GM23338 (cell line): ENCODE measurements around the gene RGL2. TPM values are rescaled to one million over a fixed set of nuclear protein-coding genes. Genes with fewer than 3 reads are reported as not detected.

Experiments used
- ATAC-seq: fragments of 200-7000 bp; cut with Tn5 transposase; 3 replicates; pipeline ENCODE4 v1.9.1; 2020
- DNase-seq: peaks from one replicate; pipeline ENCODE4 v3.0.0-alpha.2; 2015; ENCODE audit warnings: low spot score
- H2AFZ ChIP-seq: fragments of 200-600 bp; sonication (generic); 2 replicates; pipeline ENCODE4 v1.8.0; 2016; ENCODE audit warnings: antibody characterized with exemption, mild to moderate bottlenecking, moderate library complexity
- H3F3A ChIP-seq: fragments of 200-600 bp; sonication (generic); replicated peaks from 2 replicates; pipeline ENCODE4 v1.8.0; 2017; ENCODE audit warnings: antibody characterized with exemption, mixed run types, low read depth
- H3K27ac ChIP-seq: fragments of 200-600 bp; sonication (generic); 2 replicates; pipeline ENCODE4 v1.6.1; 2016; ENCODE audit warnings: low read depth
- H3K27me3 ChIP-seq: fragments of 200-600 bp; sonication (generic); 2 replicates; pipeline ENCODE4 v1.8.0; 2016; ENCODE audit warnings: mild to moderate bottlenecking, mixed run types, moderate library complexity; ENCODE audit not compliant: insufficient read depth
- H3K36me3 ChIP-seq: fragments of 200-600 bp; sonication (generic); 2 replicates; pipeline ENCODE4 v1.8.0; 2016; ENCODE audit warnings: mild to moderate bottlenecking; ENCODE audit not compliant: insufficient read depth
- H3K4me1 ChIP-seq: fragments of 200-600 bp; sonication (generic); 2 replicates; pipeline ENCODE4 v1.8.0; 2016; ENCODE audit warnings: mild to moderate bottlenecking, moderate library complexity; ENCODE audit not compliant: insufficient read depth
- H3K4me2 ChIP-seq: fragments of 200-600 bp; sonication (generic); 2 replicates; pipeline ENCODE4 v1.7.1; 2017; ENCODE audit warnings: mixed run types
- H3K4me3 ChIP-seq: fragments of 200-600 bp; sonication (generic); 2 replicates; pipeline ENCODE4 v1.6.1; 2016; ENCODE audit warnings: mixed run types
- H3K79me2 ChIP-seq: fragments of 200-600 bp; sonication (generic); replicated peaks from 2 replicates; pipeline ENCODE4 v1.8.0; 2017; ENCODE audit warnings: mild to moderate bottlenecking; ENCODE audit not compliant: insufficient read depth
- H3K9me2 ChIP-seq: fragments of 200-600 bp; sonication (generic); 2 replicates; pipeline ENCODE4 v1.8.0; 2017; ENCODE audit not compliant: insufficient read depth
- H4K20me1 ChIP-seq: fragments of 200-600 bp; sonication (generic); replicated peaks from 2 replicates; pipeline ENCODE4 v1.8.0; 2017; ENCODE audit warnings: mild to moderate bottlenecking; ENCODE audit not compliant: insufficient read depth
- H3K27ac Mint-ChIP-seq: 2 replicates; pipeline ENCODE4 v1.8.0; 2020; ENCODE audit warnings: inconsistent platforms, mild to moderate bottlenecking, moderate library complexity, mixed read lengths
- H3K27me3 Mint-ChIP-seq: 3 replicates; pipeline ENCODE4 v1.8.0; 2022; ENCODE audit warnings: low read depth, mild to moderate bottlenecking, moderate library complexity, mixed read lengths, inconsistent platforms; ENCODE audit not compliant: insufficient read depth, poor library complexity
- H3K36me3 Mint-ChIP-seq: 3 replicates; pipeline ENCODE4 v1.8.0; 2021; ENCODE audit warnings: low read depth, mild to moderate bottlenecking, inconsistent platforms, moderate library complexity, mixed read lengths
- H3K4me1 Mint-ChIP-seq: 3 replicates; pipeline ENCODE4 v1.8.0; 2020; ENCODE audit warnings: mild to moderate bottlenecking, inconsistent platforms, mixed read lengths
- H3K4me3 Mint-ChIP-seq: 3 replicates; pipeline ENCODE4 v1.8.0; 2021; ENCODE audit warnings: moderate library complexity, mild to moderate bottlenecking, inconsistent platforms, mixed read lengths
- H3K9me3 Mint-ChIP-seq: 3 replicates; pipeline ENCODE4 v1.8.0; 2020; ENCODE audit warnings: moderate library complexity, mild to moderate bottlenecking, inconsistent platforms, mixed read lengths
- CREB1 ChIP-seq: fragments of 250-450 bp; sonication (Bioruptor Pico); IDR thresholded peaks from 2 replicates; pipeline ENCODE4 v1.5.0; 2020; ENCODE audit warnings: low read depth, mild to moderate bottlenecking, moderate library complexity
- EZH2phosphoT487 ChIP-seq: fragments of 200-600 bp; sonication (generic); IDR thresholded peaks from one replicate; pipeline ENCODE4 v1.8.1; 2018; ENCODE audit warnings: antibody characterized with exemption; ENCODE audit not compliant: unreplicated experiment
- JUNB ChIP-seq: IDR thresholded peaks from one replicate; pipeline ENCODE4 v1.6.1; 2016; ENCODE audit warnings: antibody characterized with exemption; ENCODE audit not compliant: unreplicated experiment
- POLR2AphosphoS5 ChIP-seq: IDR thresholded peaks from 2 replicates; pipeline ENCODE4 v1.6.1; 2016; ENCODE audit warnings: antibody characterized with exemption, low read depth
- STAT1 ChIP-seq: IDR thresholded peaks from one replicate; pipeline ENCODE4 v1.6.1; 2016; ENCODE audit warnings: antibody characterized with exemption; ENCODE audit not compliant: unreplicated experiment
- ZNF331 ChIP-seq: fragments of 250-450 bp; sonication (Bioruptor Pico); IDR thresholded peaks from 2 replicates; pipeline ENCODE4 v1.5.0; 2020; ENCODE audit warnings: low read depth, mild to moderate bottlenecking, moderate library complexity
- polyA plus RNA-seq: library from polyadenylated mRNA; unstranded; fragments of >200 nt; fragmentation: Nextera tagmentation; extraction: Ambion mirVana; gene quantifications from 2 replicates; pipeline ENCODE4 v1.2.1, GENCODE V29; 2016
- total RNA-seq: library from RNA; depleted of rRNA; stranded (reverse); fragments of >200 nt; shearing (Covaris generic); gene quantifications from 2 replicates; pipeline ENCODE4 v1.2.3, GENCODE V29; 2014
- TF ChIP-seq, protein P1 (sequence below), 2 experiments: fragments of 200-600 bp in 1 of 2; sonication (generic) in 1 of 2; conservative IDR thresholded peaks; 2 replicates each; pipeline versions ENCODE4 v1.5.1 to v1.6.1; 2016 to 2017; ENCODE audit warnings: antibody characterized with exemption in 2 of 2, low read depth in 2 of 2, mild to moderate bottlenecking in 2 of 2, moderate library complexity in 1 of 2
- TF ChIP-seq, protein P2 (sequence below): fragments of 250-450 bp; sonication (Bioruptor Pico); IDR thresholded peaks from 2 replicates; pipeline ENCODE4 v1.5.0; 2020; ENCODE audit warnings: mild to moderate bottlenecking, moderate library complexity
- TF ChIP-seq, protein P3 (sequence below): IDR thresholded peaks from one replicate; pipeline ENCODE4 v1.6.1; 2018; ENCODE audit warnings: antibody characterized with exemption; ENCODE audit not compliant: unreplicated experiment

The RGL2 gene
- total and polyA plus RNA-seq, 2 experiments from 2014 or later, result 28.0 to 52.2 TPM

DNA sequence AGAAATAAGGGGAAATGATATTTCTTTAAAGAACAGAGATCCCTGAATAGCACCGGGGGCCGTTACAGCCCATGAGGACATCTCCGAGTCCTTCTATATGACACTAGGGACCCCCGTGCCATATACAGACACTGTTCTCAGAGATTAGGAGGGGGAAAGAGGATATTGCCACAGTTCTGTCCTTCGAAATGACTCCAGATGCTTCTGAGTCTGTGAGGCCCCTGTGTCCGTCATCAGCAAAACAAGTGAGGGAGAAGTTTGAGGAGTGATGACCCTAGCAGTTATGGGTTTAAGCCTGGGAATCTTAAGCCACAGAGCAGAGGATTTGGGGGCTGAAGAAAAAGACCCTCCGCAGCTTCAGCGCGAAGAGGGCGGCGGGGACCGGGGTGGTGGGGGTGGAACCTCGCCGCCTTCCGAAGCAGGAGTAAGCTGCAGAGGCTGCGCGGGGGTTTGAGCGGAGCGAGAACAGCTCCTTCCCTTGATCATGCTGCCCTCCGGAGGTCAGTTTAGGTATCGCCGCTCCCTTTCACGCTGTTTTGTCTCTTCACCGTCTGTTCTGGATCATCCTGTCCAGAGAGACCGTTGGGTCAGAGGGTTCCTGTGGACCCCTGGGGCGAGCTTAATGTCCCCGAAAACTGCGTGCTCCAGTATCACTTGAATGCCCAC is 50.6 kb downstream of the RGL2 start:
- Histone ChIP-seq H4K20me1 (no peaks in the 10 kb centered on the region), H3K27ac (no peak overlapping the region), H3K79me2 (no peaks in the 10 kb centered on the region), H3K4me3 (peak overlapping the region; percentile 63), H3K9me2 (no peaks in the 10 kb centered on the region), H3K4me1 (peaks cover 12% of the 10 kb centered on the region), H3K27me3 (peaks cover 39% of the 10 kb centered on the region), H2AFZ (peak overlapping the region; percentile 100), H3F3A (peaks cover 10% of the 10 kb centered on the region; the same call in 1 of the 2 replicates), H3K4me2 (peak overlapping the region; percentile 90), H3K36me3 (no peaks in the 10 kb centered on the region)
- Mint-ChIP-seq H3K4me3 (peak overlapping the region; percentile 82), H3K4me1 (peaks cover 19% of the 10 kb centered on the region), H3K36me3 (peaks cover 19% of the 10 kb centered on the region), H3K9me3 (no peaks in the 10 kb centered on the region), H3K27ac (no peak overlapping the region), H3K27me3 (peaks cover 15% of the 10 kb centered on the region)
- ATAC-seq (peak; percentile 67), DNase-seq (peak; percentile 97)
- TF ChIP-seq, protein P1, sequence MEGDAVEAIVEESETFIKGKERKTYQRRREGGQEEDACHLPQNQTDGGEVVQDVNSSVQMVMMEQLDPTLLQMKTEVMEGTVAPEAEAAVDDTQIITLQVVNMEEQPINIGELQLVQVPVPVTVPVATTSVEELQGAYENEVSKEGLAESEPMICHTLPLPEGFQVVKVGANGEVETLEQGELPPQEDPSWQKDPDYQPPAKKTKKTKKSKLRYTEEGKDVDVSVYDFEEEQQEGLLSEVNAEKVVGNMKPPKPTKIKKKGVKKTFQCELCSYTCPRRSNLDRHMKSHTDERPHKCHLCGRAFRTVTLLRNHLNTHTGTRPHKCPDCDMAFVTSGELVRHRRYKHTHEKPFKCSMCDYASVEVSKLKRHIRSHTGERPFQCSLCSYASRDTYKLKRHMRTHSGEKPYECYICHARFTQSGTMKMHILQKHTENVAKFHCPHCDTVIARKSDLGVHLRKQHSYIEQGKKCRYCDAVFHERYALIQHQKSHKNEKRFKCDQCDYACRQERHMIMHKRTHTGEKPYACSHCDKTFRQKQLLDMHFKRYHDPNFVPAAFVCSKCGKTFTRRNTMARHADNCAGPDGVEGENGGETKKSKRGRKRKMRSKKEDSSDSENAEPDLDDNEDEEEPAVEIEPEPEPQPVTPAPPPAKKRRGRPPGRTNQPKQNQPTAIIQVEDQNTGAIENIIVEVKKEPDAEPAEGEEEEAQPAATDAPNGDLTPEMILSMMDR (conservative IDR thresholded peaks at IDR 0.05; ENCODE audit: low read depth in 2 of 2), result peak; percentile 67 to 95
- no peak for TF ChIP-seq CREB1

DNA sequence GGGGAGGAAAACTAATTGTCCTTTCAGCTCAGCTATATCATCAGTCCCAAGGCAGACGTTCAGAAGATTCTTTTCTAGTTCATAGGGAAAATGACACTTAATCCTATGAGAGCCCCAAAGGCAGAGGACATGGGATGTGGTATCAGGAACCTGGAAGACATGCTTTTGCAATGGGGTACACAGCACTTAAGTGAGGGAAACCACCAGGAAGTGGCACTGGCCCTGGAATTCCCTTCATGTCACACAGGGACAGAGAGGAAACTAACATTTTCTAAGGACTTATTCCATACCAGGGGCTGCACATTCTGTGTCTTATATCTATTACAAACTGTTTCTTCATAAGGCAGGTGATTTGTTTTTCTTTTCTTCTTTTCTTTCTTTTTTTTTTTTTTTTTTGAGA is 55.3 kb downstream of the RGL2 start:
- H3K4me1 Mint-ChIP-seq, result peaks cover 1% of the 10 kb centered on the region; the same call in 2 of the 3 replicates
- no peaks in the 10 kb centered on the region for H3K36me3 Mint-ChIP-seq
- Histone ChIP-seq H3K9me2 (no peaks in the 10 kb centered on the region), H3F3A (no peaks in the 10 kb centered on the region), H3K27ac (no peak overlapping the region), H4K20me1 (no peaks in the 10 kb centered on the region), H3K4me3 (no peak overlapping the region), H3K4me2 (no peak overlapping the region), H3K36me3 (no peaks in the 10 kb centered on the region), H2AFZ (no peak overlapping the region), H3K4me1 (peaks cover 4% of the 10 kb centered on the region; the same call in 1 of the 2 replicates), H3K79me2 (no peaks in the 10 kb centered on the region), H3K27me3 (peaks cover 56% of the 10 kb centered on the region)
- no peaks in the 10 kb centered on the region for H3K9me3 Mint-ChIP-seq
- H3K27ac Mint-ChIP-seq, result no peak overlapping the region
- ATAC-seq (no peak), DNase-seq (no peak)
- peaks cover 11% of the 10 kb centered on the region for H3K27me3 Mint-ChIP-seq
- H3K4me3 Mint-ChIP-seq, result no peak overlapping the region
- TF ChIP-seq EZH2phosphoT487 (no peak), JUNB (no peak), ZNF331 (CRISPR knock-in tag) (no peak), POLR2AphosphoS5 (no peak), CREB1 (no peak), STAT1 (no peak)
- TF ChIP-seq, protein P2, sequence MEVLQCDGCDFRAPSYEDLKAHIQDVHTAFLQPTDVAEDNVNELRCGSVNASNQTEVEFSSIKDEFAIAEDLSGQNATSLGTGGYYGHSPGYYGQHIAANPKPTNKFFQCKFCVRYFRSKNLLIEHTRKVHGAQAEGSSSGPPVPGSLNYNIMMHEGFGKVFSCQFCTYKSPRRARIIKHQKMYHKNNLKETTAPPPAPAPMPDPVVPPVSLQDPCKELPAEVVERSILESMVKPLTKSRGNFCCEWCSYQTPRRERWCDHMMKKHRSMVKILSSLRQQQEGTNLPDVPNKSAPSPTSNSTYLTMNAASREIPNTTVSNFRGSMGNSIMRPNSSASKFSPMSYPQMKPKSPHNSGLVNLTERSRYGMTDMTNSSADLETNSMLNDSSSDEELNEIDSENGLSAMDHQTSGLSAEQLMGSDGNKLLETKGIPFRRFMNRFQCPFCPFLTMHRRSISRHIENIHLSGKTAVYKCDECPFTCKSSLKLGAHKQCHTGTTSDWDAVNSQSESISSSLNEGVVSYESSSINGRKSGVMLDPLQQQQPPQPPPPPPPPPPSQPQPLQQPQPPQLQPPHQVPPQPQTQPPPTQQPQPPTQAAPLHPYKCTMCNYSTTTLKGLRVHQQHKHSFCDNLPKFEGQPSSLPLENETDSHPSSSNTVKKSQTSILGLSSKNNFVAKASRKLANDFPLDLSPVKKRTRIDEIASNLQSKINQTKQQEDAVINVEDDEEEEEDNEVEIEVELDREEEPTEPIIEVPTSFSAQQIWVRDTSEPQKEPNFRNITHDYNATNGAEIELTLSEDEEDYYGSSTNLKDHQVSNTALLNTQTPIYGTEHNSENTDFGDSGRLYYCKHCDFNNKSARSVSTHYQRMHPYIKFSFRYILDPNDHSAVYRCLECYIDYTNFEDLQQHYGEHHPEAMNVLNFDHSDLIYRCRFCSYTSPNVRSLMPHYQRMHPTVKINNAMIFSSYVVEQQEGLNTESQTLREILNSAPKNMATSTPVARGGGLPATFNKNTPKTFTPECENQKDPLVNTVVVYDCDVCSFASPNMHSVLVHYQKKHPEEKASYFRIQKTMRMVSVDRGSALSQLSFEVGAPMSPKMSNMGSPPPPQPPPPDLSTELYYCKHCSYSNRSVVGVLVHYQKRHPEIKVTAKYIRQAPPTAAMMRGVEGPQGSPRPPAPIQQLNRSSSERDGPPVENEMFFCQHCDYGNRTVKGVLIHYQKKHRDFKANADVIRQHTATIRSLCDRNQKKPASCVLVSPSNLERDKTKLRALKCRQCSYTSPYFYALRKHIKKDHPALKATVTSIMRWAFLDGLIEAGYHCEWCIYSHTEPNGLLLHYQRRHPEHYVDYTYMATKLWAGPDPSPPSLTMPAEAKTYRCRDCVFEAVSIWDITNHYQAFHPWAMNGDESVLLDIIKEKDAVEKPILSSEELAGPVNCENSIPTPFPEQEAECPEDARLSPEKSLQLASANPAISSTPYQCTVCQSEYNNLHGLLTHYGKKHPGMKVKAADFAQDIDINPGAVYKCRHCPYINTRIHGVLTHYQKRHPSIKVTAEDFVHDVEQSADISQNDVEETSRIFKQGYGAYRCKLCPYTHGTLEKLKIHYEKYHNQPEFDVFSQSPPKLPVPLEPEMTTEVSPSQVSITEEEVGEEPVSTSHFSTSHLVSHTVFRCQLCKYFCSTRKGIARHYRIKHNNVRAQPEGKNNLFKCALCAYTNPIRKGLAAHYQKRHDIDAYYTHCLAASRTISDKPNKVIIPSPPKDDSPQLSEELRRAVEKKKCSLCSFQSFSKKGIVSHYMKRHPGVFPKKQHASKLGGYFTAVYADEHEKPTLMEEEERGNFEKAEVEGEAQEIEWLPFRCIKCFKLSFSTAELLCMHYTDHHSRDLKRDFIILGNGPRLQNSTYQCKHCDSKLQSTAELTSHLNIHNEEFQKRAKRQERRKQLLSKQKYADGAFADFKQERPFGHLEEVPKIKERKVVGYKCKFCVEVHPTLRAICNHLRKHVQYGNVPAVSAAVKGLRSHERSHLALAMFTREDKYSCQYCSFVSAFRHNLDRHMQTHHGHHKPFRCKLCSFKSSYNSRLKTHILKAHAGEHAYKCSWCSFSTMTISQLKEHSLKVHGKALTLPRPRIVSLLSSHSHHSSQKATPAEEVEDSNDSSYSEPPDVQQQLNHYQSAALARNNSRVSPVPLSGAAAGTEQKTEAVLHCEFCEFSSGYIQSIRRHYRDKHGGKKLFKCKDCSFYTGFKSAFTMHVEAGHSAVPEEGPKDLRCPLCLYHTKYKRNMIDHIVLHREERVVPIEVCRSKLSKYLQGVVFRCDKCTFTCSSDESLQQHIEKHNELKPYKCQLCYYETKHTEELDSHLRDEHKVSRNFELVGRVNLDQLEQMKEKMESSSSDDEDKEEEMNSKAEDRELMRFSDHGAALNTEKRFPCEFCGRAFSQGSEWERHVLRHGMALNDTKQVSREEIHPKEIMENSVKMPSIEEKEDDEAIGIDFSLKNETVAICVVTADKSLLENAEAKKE (CRISPR knock-in tag), result no peak
- TF ChIP-seq, protein P3, sequence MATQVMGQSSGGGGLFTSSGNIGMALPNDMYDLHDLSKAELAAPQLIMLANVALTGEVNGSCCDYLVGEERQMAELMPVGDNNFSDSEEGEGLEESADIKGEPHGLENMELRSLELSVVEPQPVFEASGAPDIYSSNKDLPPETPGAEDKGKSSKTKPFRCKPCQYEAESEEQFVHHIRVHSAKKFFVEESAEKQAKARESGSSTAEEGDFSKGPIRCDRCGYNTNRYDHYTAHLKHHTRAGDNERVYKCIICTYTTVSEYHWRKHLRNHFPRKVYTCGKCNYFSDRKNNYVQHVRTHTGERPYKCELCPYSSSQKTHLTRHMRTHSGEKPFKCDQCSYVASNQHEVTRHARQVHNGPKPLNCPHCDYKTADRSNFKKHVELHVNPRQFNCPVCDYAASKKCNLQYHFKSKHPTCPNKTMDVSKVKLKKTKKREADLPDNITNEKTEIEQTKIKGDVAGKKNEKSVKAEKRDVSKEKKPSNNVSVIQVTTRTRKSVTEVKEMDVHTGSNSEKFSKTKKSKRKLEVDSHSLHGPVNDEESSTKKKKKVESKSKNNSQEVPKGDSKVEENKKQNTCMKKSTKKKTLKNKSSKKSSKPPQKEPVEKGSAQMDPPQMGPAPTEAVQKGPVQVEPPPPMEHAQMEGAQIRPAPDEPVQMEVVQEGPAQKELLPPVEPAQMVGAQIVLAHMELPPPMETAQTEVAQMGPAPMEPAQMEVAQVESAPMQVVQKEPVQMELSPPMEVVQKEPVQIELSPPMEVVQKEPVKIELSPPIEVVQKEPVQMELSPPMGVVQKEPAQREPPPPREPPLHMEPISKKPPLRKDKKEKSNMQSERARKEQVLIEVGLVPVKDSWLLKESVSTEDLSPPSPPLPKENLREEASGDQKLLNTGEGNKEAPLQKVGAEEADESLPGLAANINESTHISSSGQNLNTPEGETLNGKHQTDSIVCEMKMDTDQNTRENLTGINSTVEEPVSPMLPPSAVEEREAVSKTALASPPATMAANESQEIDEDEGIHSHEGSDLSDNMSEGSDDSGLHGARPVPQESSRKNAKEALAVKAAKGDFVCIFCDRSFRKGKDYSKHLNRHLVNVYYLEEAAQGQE, result no peak
